HepG2 (cell line): ENCODE results near the gene RUSC1. TPM values are rescaled to one million over a fixed set of nuclear protein-coding genes. Genes with fewer than 3 reads are reported as not detected.

Experiments used
- AHR ChIP-seq: IDR thresholded peaks from 2 replicates; pipeline ENCODE4 v1.6.1; 2018; ENCODE audit warnings: missing genetic modification reagents, missing compliant biosample characterization
- ATF7 ChIP-seq, 2 experiments: fragments of 450-650 bp in 1 of 2; sonication (generic) in 1 of 2; formaldehyde crosslinking in 1 of 2; IDR thresholded peaks; 2 replicates each; pipeline versions ENCODE4 v1.4.0 to v1.6.1; 2016 to 2020; ENCODE audit warnings: antibody characterized with exemption in 1 of 2, mild to moderate bottlenecking in 1 of 2, missing genetic modification reagents in 1 of 2
- CCAR2 ChIP-seq: fragments of 200-400 bp; formaldehyde crosslinking; optimal IDR thresholded peaks from 2 replicates; pipeline ENCODE3; 2018; ENCODE audit warnings: low read depth, mild to moderate bottlenecking, low read length, moderate library complexity
- FOSL2 ChIP-seq: sonication (generic); formaldehyde crosslinking; IDR thresholded peaks from 2 replicates; pipeline ENCODE4 v1.4.0; 2020; ENCODE audit warnings: missing genetic modification reagents
- GZF1 ChIP-seq: sonication (generic); formaldehyde crosslinking; IDR thresholded peaks from 2 replicates; pipeline ENCODE4 v1.5.1; 2020; ENCODE audit warnings: mild to moderate bottlenecking, missing genetic modification reagents
- KDM5B ChIP-seq: sonication (generic); formaldehyde crosslinking; IDR thresholded peaks from 2 replicates; pipeline ENCODE4 v1.4.0; 2020; ENCODE audit warnings: missing genetic modification reagents, mild to moderate bottlenecking, borderline replicate concordance
- NFIB ChIP-seq: sonication (generic); formaldehyde crosslinking; IDR thresholded peaks from 2 replicates; pipeline ENCODE4 v1.9.0; 2021; ENCODE audit warnings: missing genetic modification reagents, mild to moderate bottlenecking, borderline replicate concordance
- RAD21 ChIP-seq: fragments of 450-650 bp; formaldehyde crosslinking; IDR thresholded peaks from 2 replicates; pipeline ENCODE4 v1.5.0; 2020; ENCODE audit warnings: mild to moderate bottlenecking
- SOX5 ChIP-seq: IDR thresholded peaks from 2 replicates; pipeline ENCODE4 v1.6.1; 2016; ENCODE audit warnings: borderline replicate concordance
- TIGD3 ChIP-seq: sonication (generic); formaldehyde crosslinking; IDR thresholded peaks from 2 replicates; pipeline ENCODE4 v1.5.1; 2020; ENCODE audit warnings: mild to moderate bottlenecking, missing genetic modification reagents, borderline replicate concordance
- ZBTB25 ChIP-seq: IDR thresholded peaks from 2 replicates; pipeline ENCODE4 v1.6.1; 2018; ENCODE audit warnings: missing genetic modification reagents
- ZBTB37 ChIP-seq: sonication (generic); formaldehyde crosslinking; IDR thresholded peaks from 2 replicates; pipeline ENCODE4 v1.4.0; 2020; ENCODE audit warnings: mild to moderate bottlenecking, missing genetic modification reagents
- ZIK1 ChIP-seq: sonication (generic); formaldehyde crosslinking; IDR thresholded peaks from 2 replicates; pipeline ENCODE4 v1.5.0; 2020; ENCODE audit warnings: mild to moderate bottlenecking, low read depth, missing genetic modification reagents, borderline replicate concordance
- ZKSCAN1 ChIP-seq: fragments of 150-350 bp; IDR thresholded peaks from 2 replicates; pipeline ENCODE4 v1.6.1; 2014; ENCODE audit warnings: low read length
- ZNF124 ChIP-seq: sonication (generic); formaldehyde crosslinking; IDR thresholded peaks from 2 replicates; pipeline ENCODE4 v1.4.0; 2020; ENCODE audit warnings: missing genetic modification reagents
- ZNF382 ChIP-seq: sonication (generic); formaldehyde crosslinking; IDR thresholded peaks from 2 replicates; pipeline ENCODE4 v1.5.0; 2020; ENCODE audit warnings: missing genetic modification reagents, mild to moderate bottlenecking, borderline replicate concordance
- ZNF570 ChIP-seq: sonication (generic); formaldehyde crosslinking; IDR thresholded peaks from 2 replicates; pipeline ENCODE4 v1.4.0; 2020; ENCODE audit warnings: mild to moderate bottlenecking, missing genetic modification reagents, borderline replicate concordance
- ZNF615 ChIP-seq: sonication (generic); formaldehyde crosslinking; IDR thresholded peaks from 2 replicates; pipeline ENCODE4 v1.5.0; 2020; ENCODE audit warnings: mild to moderate bottlenecking, missing genetic modification reagents, borderline replicate concordance
- polyA plus RNA-seq, 8 experiments: library from polyadenylated mRNA; depleted of rRNA in 3 of 8; stranded (reverse) in 7 of 8; unstranded in 1 of 8; fragments of >200 nt; fragmentation: Illumina TruSeq in 4 of 8; extraction: Trizol in 4 of 8; gene quantifications; 2 replicates each; pipeline versions ENCODE4 v1.2.1 to v1.2.3, GENCODE V29; 2011 to 2016; ENCODE audit warnings: low read depth in 4 of 8, missing spikeins in 1 of 8, mixed read lengths in 1 of 8; ENCODE audit not compliant: insufficient read depth in 1 of 8
- total RNA-seq, 5 experiments: library from RNA; depleted of rRNA; stranded (reverse); fragments of >200 nt; fragmentation: Illumina TruSeq; extraction: Trizol; gene quantifications; 2 replicates each; pipeline ENCODE4 v1.2.3, GENCODE V29; 2016; ENCODE audit warnings: low read depth in 1 of 5
- TF ChIP-seq, protein P1 (sequence below): sonication (generic); formaldehyde crosslinking; IDR thresholded peaks from 2 replicates; pipeline ENCODE4 v1.8.0; 2022; ENCODE audit warnings: missing genetic modification reagents, mild to moderate bottlenecking, inconsistent platforms, borderline replicate concordance
- TF ChIP-seq, protein P2 (sequence below): sonication (generic); formaldehyde crosslinking; conservative IDR thresholded peaks from 2 replicates; pipeline ENCODE4 v1.4.0; 2020; ENCODE audit warnings: mild to moderate bottlenecking, missing genetic modification reagents, moderate library complexity

The RUSC1 gene
- total and polyA plus RNA-seq, 2 of the 13 experiments (the other 11 are each of a cell fraction or from before 2014, with no cell fraction given): 18.7 to 20.4 TPM

GRCh38 chr1:155300553-155301329 is 20.0 kb upstream of the RUSC1 start (continued):
- TF ChIP-seq, protein P1, sequence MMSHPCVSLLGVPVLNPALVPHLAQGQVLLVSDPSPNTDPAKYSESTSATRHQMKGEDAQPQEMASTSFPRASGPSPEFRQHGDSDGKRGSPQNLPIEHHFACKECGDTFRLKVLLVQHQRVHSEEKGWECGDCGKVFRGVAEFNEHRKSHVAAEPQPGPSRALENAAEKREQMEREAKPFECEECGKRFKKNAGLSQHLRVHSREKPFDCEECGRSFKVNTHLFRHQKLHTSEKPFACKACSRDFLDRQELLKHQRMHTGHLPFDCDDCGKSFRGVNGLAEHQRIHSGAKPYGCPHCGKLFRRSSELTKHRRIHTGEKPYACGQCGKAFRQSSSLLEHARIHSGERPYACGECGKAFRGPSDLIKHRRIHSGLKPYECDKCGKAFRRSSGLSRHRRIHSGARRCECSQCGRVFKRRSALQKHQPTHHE (CRISPR knock-in tag): peak; percentile 51; the same call in 1 of the 2 replicates
- TF ChIP-seq KDM5B (peak; percentile 89), ZNF124 (peak; percentile 71; the same call in 1 of the 2 replicates), CCAR2 (no peak), ATF7 (IDR thresholded peaks at IDR 0.05) (no peak), ATF7 (CRISPR knock-in tag; IDR thresholded peaks at IDR 0.05) (0 out of 2 replicates have a peak, but pooled peaks have one; percentile 50), NFIB (CRISPR knock-in tag) (no peak), ZIK1 (CRISPR knock-in tag) (no peak; the same call in 1 of the 2 replicates), ZBTB37 (CRISPR knock-in tag) (0 out of 2 replicates have a peak, but pooled peaks have one; percentile 54), RAD21 (peak; percentile 49), AHR (CRISPR knock-in tag) (peak; percentile 90; the same call in 1 of the 2 replicates), ZNF615 (CRISPR knock-in tag) (no peak), FOSL2 (CRISPR knock-in tag) (peak; percentile 43), ZKSCAN1 (no peak), TIGD3 (CRISPR knock-in tag) (no peak), ZNF570 (CRISPR knock-in tag) (no peak), ZBTB25 (CRISPR knock-in tag) (no peak), SOX5 (CRISPR knock-in tag) (peak; percentile 85), ZNF382 (CRISPR knock-in tag) (no peak), GZF1 (CRISPR knock-in tag) (no peak)
- TF ChIP-seq, protein P2, sequence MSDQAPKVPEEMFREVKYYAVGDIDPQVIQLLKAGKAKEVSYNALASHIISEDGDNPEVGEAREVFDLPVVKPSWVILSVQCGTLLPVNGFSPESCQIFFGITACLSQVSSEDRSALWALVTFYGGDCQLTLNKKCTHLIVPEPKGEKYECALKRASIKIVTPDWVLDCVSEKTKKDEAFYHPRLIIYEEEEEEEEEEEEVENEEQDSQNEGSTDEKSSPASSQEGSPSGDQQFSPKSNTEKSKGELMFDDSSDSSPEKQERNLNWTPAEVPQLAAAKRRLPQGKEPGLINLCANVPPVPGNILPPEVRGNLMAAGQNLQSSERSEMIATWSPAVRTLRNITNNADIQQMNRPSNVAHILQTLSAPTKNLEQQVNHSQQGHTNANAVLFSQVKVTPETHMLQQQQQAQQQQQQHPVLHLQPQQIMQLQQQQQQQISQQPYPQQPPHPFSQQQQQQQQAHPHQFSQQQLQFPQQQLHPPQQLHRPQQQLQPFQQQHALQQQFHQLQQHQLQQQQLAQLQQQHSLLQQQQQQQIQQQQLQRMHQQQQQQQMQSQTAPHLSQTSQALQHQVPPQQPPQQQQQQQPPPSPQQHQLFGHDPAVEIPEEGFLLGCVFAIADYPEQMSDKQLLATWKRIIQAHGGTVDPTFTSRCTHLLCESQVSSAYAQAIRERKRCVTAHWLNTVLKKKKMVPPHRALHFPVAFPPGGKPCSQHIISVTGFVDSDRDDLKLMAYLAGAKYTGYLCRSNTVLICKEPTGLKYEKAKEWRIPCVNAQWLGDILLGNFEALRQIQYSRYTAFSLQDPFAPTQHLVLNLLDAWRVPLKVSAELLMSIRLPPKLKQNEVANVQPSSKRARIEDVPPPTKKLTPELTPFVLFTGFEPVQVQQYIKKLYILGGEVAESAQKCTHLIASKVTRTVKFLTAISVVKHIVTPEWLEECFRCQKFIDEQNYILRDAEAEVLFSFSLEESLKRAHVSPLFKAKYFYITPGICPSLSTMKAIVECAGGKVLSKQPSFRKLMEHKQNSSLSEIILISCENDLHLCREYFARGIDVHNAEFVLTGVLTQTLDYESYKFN (CRISPR knock-in tag): peak; percentile 97
